Measurements from ENCODE around the gene NEMP2.

NEMP2 gene, protein sequence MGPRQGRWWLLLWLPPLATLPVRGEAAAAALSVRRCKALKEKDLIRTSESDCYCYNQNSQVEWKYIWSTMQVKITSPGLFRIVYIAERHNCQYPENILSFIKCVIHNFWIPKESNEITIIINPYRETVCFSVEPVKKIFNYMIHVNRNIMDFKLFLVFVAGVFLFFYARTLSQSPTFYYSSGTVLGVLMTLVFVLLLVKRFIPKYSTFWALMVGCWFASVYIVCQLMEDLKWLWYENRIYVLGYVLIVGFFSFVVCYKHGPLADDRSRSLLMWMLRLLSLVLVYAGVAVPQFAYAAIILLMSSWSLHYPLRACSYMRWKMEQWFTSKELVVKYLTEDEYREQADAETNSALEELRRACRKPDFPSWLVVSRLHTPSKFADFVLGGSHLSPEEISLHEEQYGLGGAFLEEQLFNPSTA

DNA sequence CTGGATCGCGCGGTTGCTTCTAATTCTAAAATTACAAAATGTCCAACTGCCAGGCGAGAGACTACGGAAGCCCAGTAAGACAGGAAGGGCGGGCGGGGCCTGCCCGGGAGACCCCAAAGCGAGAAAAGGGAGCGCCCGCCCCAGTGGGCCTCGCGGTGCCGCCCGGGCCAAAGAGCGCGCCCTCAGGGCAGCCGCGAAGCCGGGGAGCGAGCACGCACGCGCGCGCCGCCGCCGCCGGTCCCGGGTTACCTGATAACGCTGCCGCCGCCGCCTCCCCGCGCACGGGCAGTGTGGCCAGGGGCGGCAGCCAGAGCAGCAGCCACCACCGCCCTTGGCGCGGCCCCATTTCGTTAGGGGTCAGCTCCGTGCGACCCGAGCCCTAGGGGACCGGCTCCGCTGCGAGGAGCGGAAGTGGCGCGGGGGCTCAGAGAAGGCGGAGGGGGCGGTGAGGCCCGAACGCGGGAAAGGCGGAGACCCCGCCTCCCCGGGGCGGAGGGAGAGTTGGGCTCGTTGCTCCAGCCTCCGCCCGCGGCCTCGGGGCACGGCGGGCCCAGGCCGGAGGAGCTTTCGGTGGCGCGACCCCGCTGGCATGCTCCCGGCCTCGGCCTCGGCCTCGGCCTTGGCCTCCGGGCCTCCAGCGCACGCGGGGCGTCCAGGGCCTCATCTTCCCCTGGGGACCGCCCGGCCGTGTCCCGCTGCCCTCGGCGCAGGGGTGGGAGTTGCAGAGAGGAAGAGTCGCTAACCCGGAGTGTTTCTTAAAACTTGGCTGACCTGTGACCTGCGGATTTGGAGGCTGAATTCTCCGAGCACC, at the start of gene NEMP2:
NEMP2 (minus strand) TSS at position 413 of the 811 bp plus-strand sequence; CDS start at position 346, 67 bp downstream.
- peak; percentile 67 to 78 for DNase-seq (ENCODE audit: low read depth in 2 of 2)

DNA sequence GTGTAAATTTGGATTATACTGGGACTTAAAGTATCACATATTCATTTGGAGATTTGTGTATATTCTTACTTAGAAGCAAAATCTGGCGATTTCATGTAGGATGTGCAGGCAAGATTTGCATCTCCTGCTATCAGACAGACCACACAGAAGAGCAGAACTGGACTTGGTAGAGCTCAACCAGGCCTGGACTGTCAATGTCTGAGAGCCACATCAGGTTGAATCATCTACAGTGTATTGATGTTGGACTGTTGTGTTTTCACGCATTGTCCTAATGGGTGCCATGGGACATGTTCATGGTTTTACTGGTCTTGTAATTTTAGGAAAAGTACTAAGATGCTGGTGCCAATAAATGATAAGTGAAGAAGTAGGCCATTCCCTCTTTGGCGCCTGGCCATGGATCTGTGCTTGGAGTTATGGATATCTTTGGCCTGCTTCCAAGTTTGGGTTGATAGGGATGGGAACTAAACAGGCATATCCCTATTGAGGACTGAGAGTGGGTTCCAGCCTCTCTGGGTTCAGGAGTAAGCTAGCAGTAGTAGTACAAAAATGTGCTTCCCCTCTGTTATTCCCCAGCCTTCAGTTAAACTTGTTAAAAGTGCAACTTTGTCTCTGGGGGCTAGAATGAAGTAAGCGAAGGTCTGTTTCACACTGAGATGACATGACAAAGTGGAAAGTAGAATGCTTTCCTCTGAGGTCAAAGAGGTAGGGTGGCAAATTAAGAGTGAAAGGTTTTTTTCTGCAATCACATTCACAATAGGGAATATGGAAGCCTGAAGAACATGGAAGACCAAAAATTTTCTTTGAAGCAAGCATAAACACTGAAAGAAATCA, 49.2 kb upstream of the NEMP2 start:
- DNase-seq (ENCODE audit: low read depth in 2 of 2), result no peak

DNA sequence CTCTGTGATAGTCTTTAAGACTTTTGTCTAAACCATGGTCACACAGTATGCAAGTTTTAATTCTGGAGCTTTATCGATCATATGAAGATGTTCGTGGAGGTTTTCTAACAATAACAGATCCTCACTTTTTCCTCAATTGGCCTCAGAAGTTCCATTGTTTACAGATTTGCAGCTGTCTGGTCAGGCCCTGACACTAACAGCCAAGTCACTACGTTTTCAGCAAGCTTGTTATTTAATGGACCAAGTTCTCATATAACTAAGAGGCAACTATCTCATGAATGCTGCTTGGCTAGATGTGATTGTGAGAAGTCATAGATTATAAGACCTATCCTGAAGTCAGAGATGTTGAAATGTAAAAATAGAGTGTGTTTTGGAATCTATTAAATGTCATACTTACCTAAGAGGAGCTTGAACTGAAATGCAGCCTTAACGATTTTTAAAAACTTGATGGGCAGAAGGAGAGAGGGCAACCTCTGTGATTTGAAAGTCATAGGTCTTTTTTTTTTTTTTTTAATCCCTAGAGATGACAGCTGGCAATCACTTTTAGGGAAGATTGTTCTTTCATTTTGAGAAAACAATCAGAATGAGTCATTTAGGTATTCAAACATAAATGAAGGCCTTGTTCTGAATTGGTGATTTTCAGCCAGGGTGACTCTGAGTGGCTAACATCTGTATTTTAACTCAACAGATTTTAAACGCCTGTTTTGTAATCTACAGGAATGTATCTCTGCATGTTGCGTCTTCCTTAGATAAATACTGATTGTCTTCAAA, 48.4 kb upstream of the NEMP2 start:
- no peak for DNase-seq (ENCODE audit: low read depth in 2 of 2)

DNA sequence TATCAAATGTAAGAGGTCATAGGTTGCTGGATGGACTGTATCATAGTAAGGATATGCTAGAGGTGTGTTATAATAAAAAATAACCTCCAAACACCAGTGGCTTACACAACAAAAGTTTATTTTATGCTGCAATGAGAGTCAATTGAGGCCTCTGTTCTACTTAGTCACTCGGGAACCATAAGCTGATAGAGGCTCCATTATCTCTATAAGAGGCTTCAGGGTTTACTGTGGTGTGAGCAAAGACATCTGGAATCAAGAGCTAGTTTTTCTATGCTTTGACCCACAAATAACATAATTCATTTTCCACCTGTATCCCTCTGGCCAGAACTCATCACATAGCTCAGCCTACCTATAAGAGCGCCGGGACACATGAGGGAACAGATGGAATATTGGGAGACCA, 47.5 kb upstream of the NEMP2 start:
- DNase-seq (ENCODE audit: low read depth in 2 of 2), result no peak

DNA sequence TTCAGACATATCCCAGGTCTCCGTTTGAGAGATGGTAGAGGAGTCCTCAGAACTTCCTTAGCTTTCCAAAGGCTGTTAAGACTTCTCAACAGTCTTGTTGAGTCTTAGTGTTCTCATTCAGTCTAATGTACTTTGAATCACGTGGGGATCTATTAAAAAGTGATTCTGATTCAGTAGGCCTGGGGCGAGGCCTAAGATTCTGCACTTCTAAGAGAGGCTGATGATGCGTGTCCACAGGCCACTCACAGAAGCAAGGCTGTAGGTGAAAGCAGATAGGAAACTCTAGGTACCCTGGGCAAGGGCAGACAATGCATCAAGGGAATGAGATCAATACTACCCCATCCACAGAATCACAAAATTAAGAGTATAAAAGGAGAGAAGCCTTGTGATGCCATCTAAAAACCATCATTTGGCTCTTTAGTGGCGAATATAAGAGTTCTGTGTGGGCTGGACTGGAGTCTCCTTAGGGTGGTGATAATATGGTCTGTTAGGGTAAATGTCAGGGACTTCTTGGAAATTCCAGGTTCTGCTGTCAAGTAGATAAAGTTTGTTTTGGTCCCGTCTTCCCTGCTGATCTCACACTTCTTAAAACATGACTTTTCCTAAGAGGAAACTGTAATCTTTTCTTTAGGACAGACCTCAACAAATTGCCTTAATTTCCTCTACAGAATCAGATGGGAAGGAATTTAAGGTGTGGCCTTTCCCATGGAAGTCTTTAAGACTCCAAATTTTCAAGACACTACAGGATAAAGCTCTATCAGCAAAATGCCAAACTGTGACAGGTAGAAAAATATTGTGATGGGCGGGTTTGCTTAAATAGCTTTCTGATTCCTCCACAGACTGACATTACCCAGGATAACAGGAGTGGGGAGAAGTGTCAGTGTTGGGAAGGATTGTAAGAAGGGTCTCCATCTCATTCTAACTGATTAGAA, 45.7 kb upstream of the NEMP2 start:
- DNase-seq (ENCODE audit: low read depth in 2 of 2), result no peak

DNA sequence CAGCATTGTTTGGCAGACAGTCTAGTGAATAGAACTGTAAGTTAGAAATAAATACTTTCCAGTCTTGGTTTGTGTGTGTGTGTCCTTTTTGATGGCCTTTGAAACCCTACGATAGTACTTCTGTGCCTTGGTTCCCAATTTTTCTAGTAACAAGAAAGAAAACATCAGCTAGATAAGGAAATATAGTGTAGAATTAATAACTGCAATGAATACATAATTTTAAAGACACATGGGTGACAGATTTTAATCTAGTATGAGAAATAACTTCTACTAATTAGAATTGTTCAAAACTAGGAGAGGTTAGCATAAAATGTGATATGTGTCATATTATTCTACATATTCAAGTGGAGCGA, 44.5 kb upstream of the NEMP2 start:
- no peak for DNase-seq (ENCODE audit: low read depth in 2 of 2)

DNA sequence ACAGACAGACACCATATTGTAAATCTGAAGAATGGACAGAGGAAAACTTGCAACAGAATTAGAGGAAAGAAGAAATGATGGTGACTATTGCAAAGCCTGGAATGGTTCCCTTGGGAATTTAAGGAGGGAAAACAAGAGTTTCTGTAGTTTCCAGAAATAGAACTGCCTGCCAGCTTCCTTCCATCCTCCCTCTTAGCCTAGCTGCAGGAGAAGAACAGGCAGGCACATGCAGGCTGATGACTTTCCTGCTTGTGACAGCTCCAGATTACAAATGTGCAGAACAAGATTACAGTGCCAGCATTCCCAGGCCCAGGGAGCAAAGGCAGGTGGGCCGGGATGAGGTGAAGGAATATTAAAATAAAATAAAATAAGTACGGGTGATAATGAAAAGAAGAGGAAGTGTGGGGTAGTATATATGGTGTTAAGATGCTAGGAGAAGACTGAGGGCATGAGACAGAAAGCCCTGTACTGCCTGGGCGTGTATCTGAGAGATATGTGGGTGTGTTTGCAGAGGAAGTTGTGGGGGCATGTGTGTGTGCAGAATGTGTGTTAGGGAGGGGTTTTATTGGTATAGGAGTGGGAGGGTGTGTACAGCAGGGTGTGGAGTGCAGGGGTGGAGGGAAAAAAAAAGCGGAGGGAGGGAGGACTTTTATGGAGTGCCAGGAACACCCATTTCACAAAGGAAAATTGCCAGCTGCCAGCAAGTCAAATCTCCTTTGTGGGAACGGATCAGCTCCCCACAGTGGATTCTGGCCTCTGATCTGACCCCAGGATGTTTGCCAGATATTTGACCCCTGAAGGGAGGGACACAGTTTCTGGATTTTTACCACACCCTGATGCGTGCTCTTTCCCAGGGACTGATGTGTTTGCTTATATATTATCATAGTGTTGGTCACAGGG, 43.9 kb upstream of the NEMP2 start:
- no peak for DNase-seq (ENCODE audit: low read depth in 2 of 2)

DNA sequence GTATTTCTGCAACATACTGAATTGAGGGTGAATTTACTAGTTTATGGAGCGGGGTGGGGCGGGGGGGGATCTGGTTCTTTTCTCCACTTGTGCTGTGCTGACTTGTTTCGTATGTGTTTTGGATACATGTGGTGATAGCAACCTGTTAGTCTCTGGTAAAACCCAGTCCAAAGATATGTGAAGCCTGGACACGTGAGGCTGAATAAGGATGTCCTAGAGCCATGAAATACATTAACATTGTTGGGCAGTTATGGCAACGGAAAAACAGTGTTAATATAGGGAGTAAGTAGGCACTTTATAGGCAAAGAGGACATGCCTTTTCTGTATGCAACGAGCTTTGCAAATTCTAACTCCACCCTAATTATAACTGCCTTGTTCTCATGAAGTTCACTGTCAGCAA, 42.1 kb upstream of the NEMP2 start:
- no peak for DNase-seq (ENCODE audit: low read depth in 2 of 2)

DNA sequence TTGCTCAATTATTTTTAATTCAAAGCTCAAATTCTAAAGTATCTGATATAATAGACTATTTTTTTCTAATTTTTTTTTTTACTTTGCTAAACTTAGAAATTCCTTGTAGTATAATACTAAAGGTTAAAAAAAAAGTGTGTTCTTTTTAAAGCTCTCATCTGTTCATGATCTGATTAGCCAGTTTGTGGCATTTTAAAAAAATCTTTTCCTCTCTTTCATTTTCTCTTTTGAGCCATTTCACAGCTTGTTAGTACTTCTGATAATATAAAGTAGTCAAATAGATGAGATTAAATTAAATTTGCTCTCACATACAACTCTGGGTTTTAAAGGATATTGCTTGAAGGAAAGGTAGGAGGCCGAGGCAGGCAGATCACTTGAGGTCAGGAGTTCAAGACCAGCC, 40.7 kb upstream of the NEMP2 start:
- DNase-seq (ENCODE audit: low read depth in 2 of 2), result no peak

DNA sequence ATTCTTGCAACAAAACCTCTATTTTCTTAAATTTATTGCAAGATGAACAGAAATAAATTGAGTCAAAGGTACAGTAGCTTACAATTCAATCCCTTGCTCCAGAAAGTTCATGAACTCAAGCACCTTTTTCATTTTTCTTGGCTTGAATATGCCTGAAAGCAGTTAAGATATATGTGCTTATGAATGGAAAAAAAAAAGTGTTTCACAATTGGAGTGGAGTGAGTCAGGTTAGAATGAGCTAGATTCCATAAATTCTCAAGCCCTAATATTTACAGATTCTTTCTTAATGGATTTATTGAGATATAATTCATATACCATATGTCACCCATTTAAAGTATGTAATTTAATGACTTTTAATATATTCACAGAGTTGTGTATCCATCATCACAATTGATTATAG, 39.6 kb upstream of the NEMP2 start:
- no peak for DNase-seq (ENCODE audit: low read depth in 2 of 2)

DNA sequence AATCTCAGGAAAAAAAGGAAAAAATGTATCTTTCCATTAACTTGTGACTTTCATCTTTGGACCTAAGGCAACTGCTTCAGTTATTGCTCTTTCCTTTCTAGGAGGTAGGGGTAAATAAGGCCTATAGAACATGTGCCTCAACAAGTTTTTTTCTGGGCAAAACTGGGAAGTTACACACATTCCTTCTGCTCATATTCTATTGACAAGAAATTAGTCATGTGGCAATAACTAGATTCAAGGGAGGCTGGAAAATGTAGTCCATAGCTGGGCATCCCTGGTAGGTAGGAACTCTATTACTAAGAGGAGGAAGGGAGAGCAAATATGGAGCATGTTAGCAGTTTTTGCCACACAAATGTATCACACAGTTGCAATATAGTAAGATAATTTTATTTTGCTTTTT, 37.7 kb upstream of the NEMP2 start:
- no peak for DNase-seq (ENCODE audit: low read depth in 2 of 2)

DNA sequence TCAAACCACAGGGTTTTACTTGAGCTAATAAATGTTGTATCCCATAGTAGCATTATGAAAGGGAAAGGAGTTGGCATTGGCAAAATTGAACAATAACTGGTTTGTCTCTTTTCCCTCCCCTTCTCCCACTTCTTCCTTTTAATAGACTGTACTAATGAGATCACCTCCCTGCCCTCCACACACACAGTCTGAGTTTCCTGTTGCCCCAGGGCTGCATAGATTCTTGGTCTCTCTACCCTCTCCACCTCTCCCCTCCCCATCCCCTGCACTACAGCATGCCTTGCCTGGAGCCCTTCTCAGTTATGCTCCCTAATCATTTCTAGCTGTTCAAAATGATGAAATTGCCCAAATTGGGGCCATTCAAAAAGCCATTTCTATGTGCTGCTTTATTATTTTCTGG, 37.2 kb upstream of the NEMP2 start:
- no peak for DNase-seq (ENCODE audit: low read depth in 2 of 2)

DNA sequence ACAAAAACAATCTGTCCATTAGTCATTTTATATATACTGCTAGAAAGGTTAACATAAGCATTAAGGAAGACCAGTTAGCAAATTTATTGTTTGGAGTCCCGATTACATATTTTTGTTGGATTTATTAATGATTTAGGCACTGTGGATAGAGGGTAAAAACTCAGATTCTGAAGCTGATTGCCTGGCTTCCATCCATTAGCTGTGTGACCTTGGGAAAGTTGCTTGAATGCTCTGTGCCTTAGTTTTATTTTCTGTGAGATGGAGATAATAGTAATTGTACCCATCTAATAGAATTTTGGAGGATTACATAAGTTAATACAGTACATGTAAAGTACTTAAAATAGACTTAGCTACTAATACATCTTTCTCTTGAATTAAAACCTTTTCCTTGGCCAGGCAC, 36.3 kb upstream of the NEMP2 start:
- DNase-seq (ENCODE audit: low read depth in 2 of 2), result no peak

DNA sequence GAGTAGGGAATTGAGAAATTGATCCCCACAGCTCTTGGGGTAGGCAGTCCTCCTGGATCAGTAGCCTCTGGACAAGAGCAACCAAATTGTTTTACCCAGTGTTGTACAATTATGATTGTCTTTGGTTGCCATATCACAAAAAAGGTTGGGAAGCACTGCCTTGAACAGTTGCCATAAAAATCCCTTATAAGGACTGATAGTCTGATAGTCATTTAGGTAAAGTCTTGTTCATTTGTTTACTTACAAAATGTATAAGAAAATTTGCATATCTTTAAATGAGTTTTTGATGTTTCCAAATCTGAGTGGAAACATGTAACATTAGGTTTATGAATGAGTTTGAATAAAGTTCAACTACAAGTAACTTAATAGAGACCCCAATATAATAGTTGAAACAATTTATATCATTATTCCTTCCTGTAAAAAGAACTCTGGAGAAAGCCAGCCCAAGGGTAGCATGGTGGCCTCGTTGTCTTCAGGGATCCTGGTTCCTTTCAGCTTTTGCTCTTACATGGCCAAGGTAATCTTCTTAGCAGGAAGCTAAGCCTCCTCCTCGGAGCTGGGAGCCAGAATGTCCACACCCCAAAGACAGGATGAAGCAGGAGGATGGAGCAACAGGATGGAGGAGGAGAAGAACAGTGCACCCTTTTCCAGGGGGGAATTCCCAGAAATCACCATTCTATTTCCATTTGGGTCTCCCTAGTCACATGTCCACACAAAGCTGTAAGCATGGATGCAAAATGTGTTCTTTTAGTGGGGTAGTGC, 35.7 kb upstream of the NEMP2 start:
- no peak for DNase-seq (ENCODE audit: low read depth in 2 of 2)

DNA sequence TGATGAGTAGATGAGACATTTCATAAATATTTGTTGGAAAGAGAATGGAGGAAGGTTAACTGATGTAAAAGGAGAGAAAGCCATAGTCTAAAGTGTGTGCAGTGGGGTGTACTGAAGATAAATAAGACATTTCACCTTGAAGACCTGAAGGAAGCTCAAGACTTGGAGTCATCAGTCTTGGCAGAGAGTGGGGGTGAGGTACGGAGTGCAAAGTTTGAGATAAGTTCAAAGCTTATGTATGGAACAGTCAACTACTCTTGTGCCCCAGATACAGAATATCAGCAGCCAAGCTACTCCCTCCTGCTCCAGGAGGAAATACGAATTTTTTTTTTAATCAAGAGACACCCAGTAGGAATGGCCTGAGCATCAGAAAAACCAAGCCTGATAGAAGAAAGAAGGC, 30.3 kb upstream of the NEMP2 start:
- DNase-seq (ENCODE audit: low read depth in 2 of 2), result no peak

DNA sequence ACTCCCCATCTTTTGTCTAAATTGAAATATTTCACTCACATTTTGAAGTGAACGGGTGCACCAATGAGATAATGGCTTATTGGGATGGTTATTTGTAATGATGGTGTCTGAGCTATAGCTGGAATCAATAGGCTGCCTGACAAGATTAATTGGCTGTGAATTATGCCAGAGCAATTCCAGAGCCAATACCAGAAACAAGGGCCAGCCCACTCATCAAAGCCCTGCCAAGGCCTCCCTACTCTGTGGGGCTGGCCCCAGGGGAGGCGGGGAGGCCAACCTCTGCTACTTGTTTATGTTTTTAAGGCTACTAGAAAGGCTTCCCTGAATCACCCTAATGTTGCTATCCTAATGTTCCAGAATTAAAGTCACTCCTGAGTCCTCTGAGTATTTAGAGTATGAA, 29.1 kb upstream of the NEMP2 start:
- DNase-seq (ENCODE audit: low read depth in 2 of 2), result no peak

DNA sequence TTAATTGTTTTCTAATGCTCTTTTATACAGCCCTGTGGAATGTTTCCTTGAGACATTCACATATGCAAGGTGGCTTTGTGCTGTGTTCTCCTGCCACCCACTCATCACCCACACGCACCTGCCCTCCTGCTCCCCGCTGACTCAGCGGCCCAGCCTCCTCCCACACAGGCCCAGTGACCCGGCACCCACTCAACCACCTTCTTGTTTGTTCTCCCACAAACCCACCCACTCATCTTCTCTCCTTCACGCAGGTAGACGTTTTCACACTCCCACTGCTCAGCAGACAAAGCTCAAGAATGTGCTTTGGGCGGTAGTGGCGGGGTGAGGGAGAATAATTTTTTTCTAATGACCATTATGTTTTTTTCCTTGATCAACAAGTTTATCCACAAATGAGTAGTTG, 28.6 kb upstream of the NEMP2 start:
- DNase-seq (ENCODE audit: low read depth in 2 of 2), result no peak

DNA sequence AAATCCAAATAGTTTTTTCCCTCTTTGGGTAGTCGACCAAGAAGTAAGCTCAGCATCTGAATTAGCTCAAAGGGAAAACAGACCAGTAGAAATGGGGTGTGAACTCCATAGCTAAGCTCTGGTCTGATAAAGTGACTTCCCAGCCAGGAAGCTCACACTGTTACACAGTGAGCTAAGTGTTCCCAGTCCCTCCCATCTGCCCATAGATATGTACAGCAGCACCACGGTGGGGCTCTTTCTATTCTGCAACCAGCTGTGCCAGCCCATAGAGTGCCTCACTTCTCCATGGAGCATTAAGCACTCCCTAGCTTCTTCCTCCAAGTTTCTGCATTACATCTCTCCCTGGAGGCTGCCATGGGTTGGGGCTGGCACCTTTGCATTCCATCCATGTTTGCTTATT, 27.6 kb upstream of the NEMP2 start:
- DNase-seq (ENCODE audit: low read depth in 2 of 2), result no peak

DNA sequence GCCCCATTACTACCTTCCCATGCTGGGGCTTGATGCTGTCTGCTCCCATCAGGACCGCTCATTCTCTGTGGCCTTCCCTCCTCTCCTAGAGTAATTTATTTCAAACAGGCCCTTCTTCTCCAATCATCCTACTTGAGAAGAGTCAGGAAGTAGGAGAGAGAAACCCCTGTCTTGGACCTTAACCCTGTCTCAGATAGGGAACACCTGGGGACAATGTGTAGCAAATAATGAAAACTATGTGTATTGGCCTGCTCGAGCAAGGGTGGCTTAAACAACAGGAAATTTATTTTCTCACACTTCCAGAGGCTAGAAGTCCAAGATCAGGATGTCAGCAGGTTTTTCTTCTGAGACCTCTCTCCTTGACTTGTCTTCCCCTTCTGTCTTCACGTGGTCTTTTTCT, 26.6 kb upstream of the NEMP2 start:
- no peak for DNase-seq (ENCODE audit: low read depth in 2 of 2)

Data from stimulated activated CD4-positive, alpha-beta T cell treated with anti-CD3 and anti-CD28 coated beads, Interleukin-4, amount 100 ng/mL, for 48 hours (primary cell).